Neural cell (in vitro differentiated cells): ENCODE data around the gene TRABD2B. TPM values are rescaled to one million over a fixed set of nuclear protein-coding genes. Genes with fewer than 3 reads are reported as not detected.
A peak's percentile ranks its signal among the peaks of the same experiment; 100 is the strongest.

Source experiments
- H2AFZ ChIP-seq: fragments of 200-600, 300-800 bp; sonication (generic), shearing (Covaris generic); 2 replicates; pipeline ENCODE4 v1.6.0; 2014; ENCODE audit warnings: low read depth, mild to moderate bottlenecking, antibody characterized with exemption, low read length, moderate library complexity
- H3F3A ChIP-seq: fragments of 200-600 bp; shearing (Covaris generic); 2 replicates; pipeline ENCODE4 v1.6.1; 2016; ENCODE audit warnings: mild to moderate bottlenecking, moderate library complexity, mixed read lengths, antibody characterized with exemption, low read length; ENCODE audit not compliant: insufficient read depth, poor library complexity, severe bottlenecking
- H3K27ac ChIP-seq: fragments of 200-600, 300-800 bp; sonication (generic), shearing (Covaris generic); 2 replicates; pipeline ENCODE4 v1.5.1; 2014; ENCODE audit warnings: mild to moderate bottlenecking, low read length, moderate library complexity
- H3K27me3 ChIP-seq: fragments of 300-800, 200-600 bp; sonication (generic), shearing (Covaris generic); 2 replicates; pipeline ENCODE4 v1.6.0; 2014; ENCODE audit warnings: mild to moderate bottlenecking, low read depth, low read length, moderate library complexity; ENCODE audit not compliant: insufficient read depth
- H3K36me3 ChIP-seq: fragments of 300-800, 200-600 bp; sonication (generic), shearing (Covaris generic); 2 replicates; pipeline ENCODE4 v1.5.1; 2014; ENCODE audit warnings: mild to moderate bottlenecking, antibody characterized with exemption, low read length, moderate library complexity; ENCODE audit not compliant: insufficient read depth
- H3K4me2 ChIP-seq: fragments of 300-800, 200-600 bp; sonication (generic), shearing (Covaris generic); 2 replicates; pipeline ENCODE4 v1.6.0; 2014; ENCODE audit warnings: mild to moderate bottlenecking, low read length
- H3K4me3 ChIP-seq: fragments of 300-800, 200-600 bp; sonication (generic), shearing (Covaris generic); 2 replicates; pipeline ENCODE4 v1.5.1; 2014; ENCODE audit warnings: mild to moderate bottlenecking, low read length, moderate library complexity
- H3K79me2 ChIP-seq: fragments of 200-600 bp; shearing (Covaris generic); replicated peaks from 2 replicates; pipeline ENCODE4 v1.6.0; 2014; ENCODE audit warnings: mild to moderate bottlenecking, low read length, moderate library complexity; ENCODE audit not compliant: insufficient read depth
- H3K9ac ChIP-seq: fragments of 300-800, 200-600 bp; sonication (generic), shearing (Covaris generic); 2 replicates; pipeline ENCODE4 v1.6.1; 2016; ENCODE audit warnings: mild to moderate bottlenecking, low read length, mixed read lengths
- H3K9me2 ChIP-seq: fragments of 200-600 bp; shearing (Covaris generic); 2 replicates; pipeline ENCODE4 v1.6.1; 2016; ENCODE audit warnings: mild to moderate bottlenecking, low read length, mixed read lengths; ENCODE audit not compliant: insufficient read depth
- H3K9me3 ChIP-seq: fragments of 200-600, 300-800 bp; sonication (generic), shearing (Covaris generic); 2 replicates; pipeline ENCODE4 v1.6.1; 2016; ENCODE audit warnings: mild to moderate bottlenecking, mixed run types, low read length, moderate library complexity, mixed read lengths
- H4K20me1 ChIP-seq: fragments of 200-600 bp; shearing (Covaris generic); 2 replicates; pipeline ENCODE4 v1.6.1; 2016; ENCODE audit warnings: mild to moderate bottlenecking, mixed run types; ENCODE audit not compliant: insufficient read depth
- EP300 ChIP-seq: fragments of 450-650 bp; conservative IDR thresholded peaks from 2 replicates; pipeline ENCODE4 v1.6.1; 2014; ENCODE audit warnings: antibody characterized with exemption, mild to moderate bottlenecking, moderate library complexity; ENCODE audit not compliant: poor library complexity, severe bottlenecking
- EZH2 ChIP-seq: fragments of 200-600, 300-800 bp; shearing (Covaris generic), sonication (generic); IDR thresholded peaks from 2 replicates; pipeline ENCODE4 v1.6.1; 2014; ENCODE audit warnings: antibody characterized with exemption, low read length, borderline replicate concordance, mild to moderate bottlenecking; ENCODE audit not compliant: insufficient read depth, poor library complexity, severe bottlenecking
- MXI1 ChIP-seq: fragments of 450-650 bp; conservative IDR thresholded peaks from 2 replicates; pipeline ENCODE4 v1.6.1; 2014; ENCODE audit warnings: antibody characterized with exemption, mild to moderate bottlenecking; ENCODE audit not compliant: poor library complexity, severe bottlenecking
- POLR2AphosphoS5 ChIP-seq: IDR thresholded peaks from 2 replicates; pipeline ENCODE4 v1.6.1; 2012
- RAD21 ChIP-seq: fragments of 450-650 bp; conservative IDR thresholded peaks from 2 replicates; pipeline ENCODE4 v1.6.1; 2014; ENCODE audit warnings: antibody characterized with exemption, mild to moderate bottlenecking, moderate library complexity
- TAF1 ChIP-seq: IDR thresholded peaks from 2 replicates; pipeline ENCODE4 v1.6.1; 2012; ENCODE audit warnings: low read depth
- polyA plus RNA-seq: library from polyadenylated mRNA; depleted of rRNA; stranded (reverse); fragments of >200 nt; gene quantifications from 2 replicates; pipeline ENCODE4 v1.2.3, GENCODE V29; 2014

TRABD2B gene
- polyA plus RNA-seq, 1 donor from 2014 or later = 0.02 TPM

DNA sequence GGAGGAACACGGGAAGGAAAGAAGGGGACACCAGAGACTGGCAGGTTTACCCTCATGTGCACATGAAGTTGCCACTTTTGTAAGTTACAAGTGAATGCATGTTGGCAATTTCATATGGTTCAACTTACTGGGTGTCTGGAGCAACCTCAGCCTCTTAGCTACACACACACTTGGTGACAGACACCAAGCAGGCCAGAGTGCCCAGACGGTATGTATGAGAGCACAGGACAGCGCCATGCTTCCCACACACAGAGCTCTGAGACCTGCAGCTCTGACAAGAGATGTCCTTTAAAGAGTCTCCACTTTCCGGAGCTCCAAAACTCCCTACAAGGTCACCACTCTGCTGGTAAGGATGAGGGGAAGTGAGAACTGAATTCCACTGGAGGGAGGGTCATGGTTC lies 1.9 kb upstream of the TRABD2B start:
- Histone ChIP-seq H3K27me3 (peaks cover 60% of the 10 kb centered on the region), H3K4me2 (no peak overlapping the region)

DNA sequence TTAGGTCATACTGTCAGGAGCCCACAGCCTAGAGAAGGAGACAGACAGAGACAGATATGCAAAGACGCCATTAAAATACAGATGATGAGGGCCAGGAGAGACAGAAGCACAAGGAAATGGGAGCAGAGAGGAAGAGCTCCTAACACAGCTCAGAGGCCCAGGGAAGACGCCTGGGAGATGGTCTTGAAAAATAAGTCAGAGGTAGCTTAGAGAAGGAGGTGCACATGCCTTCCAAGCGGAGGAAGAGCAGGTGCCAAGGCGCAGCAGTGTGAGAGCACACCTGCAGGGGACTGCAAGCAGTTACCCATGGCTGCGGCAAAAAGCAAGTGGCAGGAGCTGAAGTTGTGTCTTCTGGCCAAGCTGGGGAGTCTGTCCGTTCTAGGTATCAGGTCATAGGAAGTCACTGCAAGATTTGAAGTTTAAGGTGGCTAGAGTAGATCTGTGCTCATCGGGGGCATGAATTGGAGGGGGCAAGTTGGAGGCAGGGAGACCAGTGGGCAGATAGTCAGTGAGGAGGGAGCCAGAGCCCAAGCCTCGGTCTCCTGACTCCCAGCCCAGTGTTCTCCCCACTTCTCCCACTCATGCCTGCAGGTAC lies 1.3 kb upstream of the TRABD2B start:
- Histone ChIP-seq H3K27me3 (peaks cover 64% of the 10 kb centered on the region), H3K4me3 (no peak overlapping the region)

More for the DNA sequence above, 1.9 kb upstream of the TRABD2B start:
- TF ChIP-seq EP300 = no peak
- no peaks in the 10 kb centered on the region for H3K36me3 ChIP-seq
- no peak overlapping the region for H2AFZ ChIP-seq
- no peaks in the 10 kb centered on the region for H4K20me1 ChIP-seq
- no peaks in the 10 kb centered on the region for H3K9me3 ChIP-seq
- H3K9ac ChIP-seq = no peak overlapping the region
- no peak overlapping the region for H3K4me3 ChIP-seq
- no peak overlapping the region for H3K27ac ChIP-seq
- H3K79me2 ChIP-seq = no peaks in the 10 kb centered on the region
- H3K9me2 ChIP-seq = no peaks in the 10 kb centered on the region
- no peaks in the 10 kb centered on the region for H3F3A ChIP-seq

DNA sequence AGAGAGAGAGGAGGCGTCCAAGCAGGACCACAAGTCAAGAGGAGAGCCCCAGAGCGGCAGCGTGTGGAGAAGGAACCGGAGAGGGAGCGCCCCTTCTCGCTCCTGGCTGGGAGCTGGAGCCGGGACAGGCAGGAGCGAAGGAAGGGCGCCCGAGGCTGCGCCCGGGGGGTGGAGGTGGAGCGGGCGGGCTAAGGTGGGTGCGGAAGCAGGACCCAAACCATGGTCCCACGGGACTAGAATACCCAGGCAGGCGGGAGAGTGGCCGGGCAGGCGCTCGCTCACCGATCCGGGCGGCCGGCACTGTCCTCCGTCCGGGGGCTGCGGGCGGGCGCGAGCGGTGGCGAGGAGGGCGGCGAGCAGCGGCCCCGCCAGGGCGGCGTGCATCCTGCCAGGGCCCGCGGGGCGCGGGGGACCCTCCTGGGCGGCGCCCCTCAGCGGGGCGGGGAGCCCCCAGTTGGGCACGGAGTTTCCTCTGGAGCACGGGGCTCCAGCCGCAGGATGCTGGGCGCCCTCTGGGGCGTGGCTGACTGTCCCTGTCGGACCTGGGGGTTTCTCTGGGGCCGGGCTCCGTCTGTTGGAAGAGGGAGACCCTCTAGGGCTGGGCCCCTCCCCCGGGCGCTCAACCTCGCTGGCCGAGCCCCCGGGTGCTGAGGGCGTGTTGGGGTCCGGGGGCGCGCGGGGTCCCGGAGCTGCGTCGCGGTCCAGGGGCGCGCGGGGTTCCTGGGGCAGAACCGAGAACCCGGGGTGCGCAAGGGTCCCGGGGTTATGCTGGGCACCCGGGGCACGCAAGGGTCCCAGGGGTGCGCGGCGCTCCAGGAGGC lies 569 bp downstream of the TRABD2B start:
- peaks cover 64% of the 10 kb centered on the region for H3K27me3 ChIP-seq
- H2AFZ ChIP-seq = no peak overlapping the region
- no peaks in the 10 kb centered on the region for H3K36me3 ChIP-seq
- no peak for TF ChIP-seq POLR2AphosphoS5
- TF ChIP-seq EZH2 = peak; percentile 79
- TF ChIP-seq TAF1 = no peak
- no peaks in the 10 kb centered on the region for H3K79me2 ChIP-seq
- no peak overlapping the region for H3K9ac ChIP-seq
- peak overlapping the region; percentile 64 for H3K4me3 ChIP-seq
- no peak overlapping the region for H3K4me2 ChIP-seq
- no peaks in the 10 kb centered on the region for H4K20me1 ChIP-seq
- no peaks in the 10 kb centered on the region for H3K9me2 ChIP-seq
- H3F3A ChIP-seq = no peaks in the 10 kb centered on the region
- no peak overlapping the region for H3K27ac ChIP-seq
- no peaks in the 10 kb centered on the region for H3K9me3 ChIP-seq

More for the DNA sequence above, 1.3 kb upstream of the TRABD2B start:
- Histone ChIP-seq H3K9me2 (no peaks in the 10 kb centered on the region), H3K9me3 (no peaks in the 10 kb centered on the region), H3F3A (no peaks in the 10 kb centered on the region), H3K9ac (no peak overlapping the region), H4K20me1 (no peaks in the 10 kb centered on the region), H3K79me2 (no peaks in the 10 kb centered on the region), H3K27ac (no peak overlapping the region), H3K36me3 (no peaks in the 10 kb centered on the region), H2AFZ (no peak overlapping the region), H3K4me2 (no peak overlapping the region)
- TF ChIP-seq RAD21 (no peak), TAF1 (no peak)

DNA sequence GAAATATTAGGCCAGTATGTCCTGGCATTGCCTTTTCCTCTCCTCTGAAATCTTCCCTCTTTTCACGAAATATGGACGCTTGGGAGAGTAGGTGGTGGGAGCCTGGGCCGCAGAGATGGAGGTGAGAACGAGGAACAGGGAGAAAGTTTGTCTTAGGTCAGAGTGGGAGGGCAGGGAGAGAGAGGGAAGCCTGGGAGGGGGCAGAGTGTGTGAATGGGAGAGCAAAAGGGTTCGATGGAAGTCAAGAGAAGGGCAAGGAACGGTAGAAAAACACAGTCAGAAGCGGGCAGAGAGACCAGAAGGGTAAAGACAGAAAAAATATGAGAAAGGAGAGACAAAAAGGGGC lies 1.2 kb downstream of the TRABD2B start:
- H3K36me3 ChIP-seq = no peaks in the 10 kb centered on the region
- no peaks in the 10 kb centered on the region for H3K9me3 ChIP-seq
- no peak overlapping the region for H2AFZ ChIP-seq
- H4K20me1 ChIP-seq = no peaks in the 10 kb centered on the region
- TF ChIP-seq MXI1 (no peak), RAD21 (no peak)
- no peaks in the 10 kb centered on the region for H3F3A ChIP-seq
- no peak overlapping the region for H3K27ac ChIP-seq
- peaks cover 64% of the 10 kb centered on the region for H3K27me3 ChIP-seq
- H3K79me2 ChIP-seq = no peaks in the 10 kb centered on the region
- H3K9ac ChIP-seq = no peak overlapping the region
- H3K4me2 ChIP-seq = no peak overlapping the region
- peak overlapping the region; percentile 64 for H3K4me3 ChIP-seq
- no peaks in the 10 kb centered on the region for H3K9me2 ChIP-seq
